CD4-positive, CD25-positive, alpha-beta regulatory T cell (primary cell): ENCODE measurements around the gene GPC5. TPM values are rescaled to one million over a fixed set of nuclear protein-coding genes. Genes with fewer than 3 reads are reported as not detected.

Experiments
- ATAC-seq, 2 donors: fragments of 150-1000 bp; cut with Tn5 transposase; one replicate each; pipeline ENCODE4 v1.10.0; 2021; ENCODE audit warnings: low read depth in 2 of 2, moderate number of reproducible peaks in 2 of 2, moderate library complexity in 1 of 2
- DNase-seq, 3 donors: peaks; one replicate each; pipeline versions ENCODE4 v3.0.0 to v3.0.0-alpha.2; 2012 to 2022; ENCODE audit warnings: mixed read lengths in 1 of 3
- H3K27ac ChIP-seq: one replicate; pipeline ENCODE4 v1.7.0; 2013; ENCODE audit warnings: mild to moderate bottlenecking, low read length; ENCODE audit not compliant: insufficient read depth, poor library complexity, severe bottlenecking
- H3K27me3 ChIP-seq: one replicate; pipeline ENCODE4 v1.7.0; 2013; ENCODE audit warnings: low read length; ENCODE audit not compliant: control insufficient read depth, insufficient read depth
- H3K36me3 ChIP-seq: one replicate; pipeline ENCODE4 v1.7.0; 2013; ENCODE audit warnings: mild to moderate bottlenecking, low read length, moderate library complexity; ENCODE audit not compliant: control insufficient read depth, insufficient read depth
- H3K4me1 ChIP-seq: 2 replicates; pipeline ENCODE4 v1.7.0; 2013; ENCODE audit warnings: mild to moderate bottlenecking, low read length; ENCODE audit not compliant: insufficient read depth, control insufficient read depth, poor library complexity, severe bottlenecking
- H3K4me3 ChIP-seq: one replicate; pipeline ENCODE4 v1.7.0; 2013; ENCODE audit warnings: low read depth, mild to moderate bottlenecking, low read length, moderate library complexity
- H3K9me3 ChIP-seq, 2 experiments: 1 replicate in 1 of 2; 2 replicates in 1 of 2; pipeline ENCODE4 v1.7.0; 2013; ENCODE audit warnings: low read length in 2 of 2, mild to moderate bottlenecking in 1 of 2, moderate library complexity in 1 of 2; ENCODE audit not compliant: control insufficient read depth in 2 of 2
- H3K27ac Mint-ChIP-seq, 3 donors: one replicate each; pipeline ENCODE4 v1.8.0; 2020 to 2022; ENCODE audit warnings: mild to moderate bottlenecking in 3 of 3, mixed read lengths in 3 of 3, moderate library complexity in 2 of 3
- H3K27me3 Mint-ChIP-seq: one replicate; pipeline ENCODE4 v1.8.0; 2022; ENCODE audit warnings: mild to moderate bottlenecking, mixed read lengths
- H3K36me3 Mint-ChIP-seq: one replicate; pipeline ENCODE4 v1.8.0; 2020; ENCODE audit warnings: mixed read lengths
- H3K4me1 Mint-ChIP-seq, 4 donors: one replicate each; pipeline ENCODE4 v1.8.0; 2020 to 2022; ENCODE audit warnings: mixed read lengths in 4 of 4, mild to moderate bottlenecking in 1 of 4
- H3K4me3 Mint-ChIP-seq, 4 donors: one replicate each; pipeline ENCODE4 v1.8.0; 2020 to 2022; ENCODE audit warnings: mild to moderate bottlenecking in 4 of 4, mixed read lengths in 4 of 4, moderate library complexity in 3 of 4
- H3K9me3 Mint-ChIP-seq, 7 donors: one replicate each; pipeline ENCODE4 v1.8.0; 2020 to 2022; ENCODE audit warnings: mixed read lengths in 7 of 7, mild to moderate bottlenecking in 3 of 7, moderate library complexity in 2 of 7
- polyA plus RNA-seq, 4 donors: library from polyadenylated mRNA; unstranded; fragments of 300-500 nt; fragmentation: Illumina TruSeq; gene quantifications; one replicate each; pipeline ENCODE4 v1.2.3, GENCODE V29; 2021
- total RNA-seq: library from RNA; stranded (reverse); gene quantifications from one replicate; pipeline ENCODE4 v1.2.3, GENCODE V29; 2022

The GPC5 gene
- total and polyA plus RNA-seq, 5 donors from 2014 or later = 0.29 to 0.81 (median 0.59) TPM; not detected in 2

DNA sequence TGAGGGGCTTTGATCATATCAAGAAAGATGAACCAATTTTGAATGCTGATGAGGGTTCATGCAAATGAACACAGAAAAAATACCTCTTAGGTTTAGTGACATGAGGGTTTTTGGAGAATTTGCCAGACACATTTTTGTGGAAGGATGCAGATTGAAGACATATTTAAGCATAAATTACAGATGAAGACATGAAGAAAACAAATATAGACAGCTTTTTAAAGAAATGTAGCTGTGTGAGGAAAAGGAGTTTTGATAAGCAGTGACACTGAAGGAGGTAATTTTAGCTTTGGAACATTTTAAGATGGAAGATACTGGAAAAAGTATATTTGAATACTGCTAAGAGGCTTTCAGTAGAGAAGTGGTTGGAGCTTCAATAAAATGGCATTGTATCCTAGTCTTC lies 1017.4 kb downstream of the GPC5 start:
- H3K4me3 Mint-ChIP-seq = no peak overlapping the region
- peaks cover 0 to 11% (median 5%) of the 10 kb centered on the region in 7 donors for H3K9me3 Mint-ChIP-seq
- no peaks in the 10 kb centered on the region for H3K4me1 Mint-ChIP-seq
- H3K4me1 ChIP-seq = no peaks in the 10 kb centered on the region
- H3K36me3 Mint-ChIP-seq = no peaks in the 10 kb centered on the region
- H3K27me3 Mint-ChIP-seq = no peaks in the 10 kb centered on the region
- H3K27ac ChIP-seq = no peak overlapping the region
- DNase-seq (no peak), ATAC-seq (no peak)
- no peak overlapping the region for H3K27ac Mint-ChIP-seq
- H3K9me3 ChIP-seq = no peaks in the 10 kb centered on the region
- no peaks in the 10 kb centered on the region for H3K36me3 ChIP-seq
- no peaks in the 10 kb centered on the region for H3K27me3 ChIP-seq
- no peak overlapping the region for H3K4me3 ChIP-seq

GRCh38 chr13:92418818-92419412 lies 1020.5 kb downstream of the GPC5 start:
- ATAC-seq (no peak), DNase-seq (no peak)
- Mint-ChIP-seq H3K4me3 (no peak overlapping the region), H3K27ac (no peak overlapping the region), H3K4me1 (no peaks in the 10 kb centered on the region), H3K9me3 (peaks cover 3 to 17% (median 6%) of the 10 kb centered on the region in 7 donors), H3K36me3 (no peaks in the 10 kb centered on the region), H3K27me3 (no peaks in the 10 kb centered on the region)
- H3K27ac ChIP-seq = no peak overlapping the region
- H3K9me3 ChIP-seq = no peaks in the 10 kb centered on the region
- no peaks in the 10 kb centered on the region for H3K4me1 ChIP-seq
- no peak overlapping the region for H3K4me3 ChIP-seq
- H3K36me3 ChIP-seq = no peaks in the 10 kb centered on the region
- H3K27me3 ChIP-seq = no peaks in the 10 kb centered on the region

DNA sequence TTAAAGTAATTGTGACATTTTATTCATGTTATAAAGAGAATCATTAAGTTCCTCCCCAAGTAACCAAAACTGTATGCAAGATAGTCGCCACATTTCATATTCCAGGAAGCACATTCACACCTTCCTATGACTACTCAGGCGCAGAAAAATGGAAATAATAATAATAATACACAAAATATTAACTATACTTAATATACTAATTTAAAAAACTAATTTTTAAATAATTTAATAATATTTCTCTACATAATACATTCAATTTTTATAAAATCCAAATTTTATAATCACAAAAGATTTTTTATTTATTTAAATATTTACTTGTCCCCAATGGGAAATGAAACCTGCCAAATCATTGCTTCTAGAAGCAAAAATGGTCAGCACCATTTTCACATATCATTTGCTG lies 1030.8 kb downstream of the GPC5 start:
- H3K4me3 Mint-ChIP-seq = no peak overlapping the region
- H3K27ac Mint-ChIP-seq = no peak overlapping the region

GRCh38 chr13:92433386-92433785 lies 1035.0 kb downstream of the GPC5 start:
- H3K9me3 ChIP-seq = no peaks in the 10 kb centered on the region
- Mint-ChIP-seq H3K4me1 (no peaks in the 10 kb centered on the region), H3K9me3 (peaks cover 2 to 20% (median 7%) of the 10 kb centered on the region in 7 donors), H3K27me3 (no peaks in the 10 kb centered on the region), H3K4me3 (no peak overlapping the region), H3K36me3 (no peaks in the 10 kb centered on the region), H3K27ac (no peak overlapping the region)
- ATAC-seq (no peak), DNase-seq (no peak)
- no peaks in the 10 kb centered on the region for H3K4me1 ChIP-seq
- H3K27me3 ChIP-seq = no peaks in the 10 kb centered on the region
- no peak overlapping the region for H3K27ac ChIP-seq
- no peaks in the 10 kb centered on the region for H3K36me3 ChIP-seq
- H3K4me3 ChIP-seq = no peak overlapping the region

More for the DNA sequence above, 1030.8 kb downstream of the GPC5 start:
- Mint-ChIP-seq H3K9me3 (peaks cover 4 to 29% (median 7%) of the 10 kb centered on the region in 7 donors), H3K36me3 (no peaks in the 10 kb centered on the region), H3K27me3 (no peaks in the 10 kb centered on the region), H3K4me1 (no peaks in the 10 kb centered on the region)
- Histone ChIP-seq H3K4me1 (no peaks in the 10 kb centered on the region), H3K4me3 (no peak overlapping the region), H3K9me3 (no peaks in the 10 kb centered on the region), H3K27me3 (no peaks in the 10 kb centered on the region), H3K27ac (no peak overlapping the region), H3K36me3 (no peaks in the 10 kb centered on the region)
- ATAC-seq (no peak), DNase-seq (no peak)

GRCh38 chr13:92433963-92434362 lies 1035.5 kb downstream of the GPC5 start:
- Mint-ChIP-seq H3K27me3 (no peaks in the 10 kb centered on the region), H3K9me3 (peaks cover 2 to 21% (median 8%) of the 10 kb centered on the region in 7 donors), H3K4me3 (no peak overlapping the region), H3K36me3 (no peaks in the 10 kb centered on the region), H3K4me1 (no peaks in the 10 kb centered on the region), H3K27ac (no peak overlapping the region)
- Histone ChIP-seq H3K4me1 (no peaks in the 10 kb centered on the region), H3K27ac (no peak overlapping the region), H3K36me3 (no peaks in the 10 kb centered on the region), H3K9me3 (no peaks in the 10 kb centered on the region), H3K27me3 (no peaks in the 10 kb centered on the region), H3K4me3 (no peak overlapping the region)
- ATAC-seq = no peak
- no peak for DNase-seq

- H3K4me3 Mint-ChIP-seq = no peak overlapping the region
- H3K27me3 Mint-ChIP-seq = no peaks in the 10 kb centered on the region
- no peaks in the 10 kb centered on the region for H3K36me3 ChIP-seq
Observed at GRCh38 chr13:92436924-92437323, 1038.5 kb downstream of the GPC5 start.

GRCh38 chr13:92444244-92444643 lies 1045.8 kb downstream of the GPC5 start:
- no peak for ATAC-seq
- Mint-ChIP-seq H3K27ac (peak overlapping the region in 1 of 3 donors; percentile 48), H3K36me3 (no peaks in the 10 kb centered on the region), H3K9me3 (peaks cover 2 to 25% (median 7%) of the 10 kb centered on the region in 7 donors), H3K27me3 (no peaks in the 10 kb centered on the region), H3K4me3 (no peak overlapping the region), H3K4me1 (no peaks in the 10 kb centered on the region)
- Histone ChIP-seq H3K4me1 (no peaks in the 10 kb centered on the region), H3K27ac (no peak overlapping the region), H3K27me3 (no peaks in the 10 kb centered on the region), H3K9me3 (no peaks in the 10 kb centered on the region), H3K4me3 (no peak overlapping the region), H3K36me3 (no peaks in the 10 kb centered on the region)
- DNase-seq = no peak

More at GRCh38 chr13:92436924-92437323, 1038.5 kb downstream of the GPC5 start:
- Mint-ChIP-seq H3K9me3 (peaks cover 5 to 27% (median 12%) of the 10 kb centered on the region in 7 donors), H3K4me1 (no peaks in the 10 kb centered on the region), H3K36me3 (no peaks in the 10 kb centered on the region), H3K27ac (no peak overlapping the region)
- Histone ChIP-seq H3K4me3 (no peak overlapping the region), H3K27ac (no peak overlapping the region), H3K27me3 (no peaks in the 10 kb centered on the region), H3K4me1 (no peaks in the 10 kb centered on the region), H3K9me3 (no peaks in the 10 kb centered on the region)
- DNase-seq (no peak), ATAC-seq (no peak)

GRCh38 chr13:92451060-92451459 lies 1052.6 kb downstream of the GPC5 start:
- ATAC-seq = no peak
- Histone ChIP-seq H3K9me3 (peaks cover 0 to 4% of the 10 kb centered on the region in 2 experiments), H3K27me3 (no peaks in the 10 kb centered on the region), H3K27ac (no peak overlapping the region), H3K4me3 (no peak overlapping the region), H3K4me1 (no peaks in the 10 kb centered on the region), H3K36me3 (no peaks in the 10 kb centered on the region)
- no peaks in the 10 kb centered on the region for H3K27me3 Mint-ChIP-seq
- no peaks in the 10 kb centered on the region for H3K36me3 Mint-ChIP-seq
- H3K4me1 Mint-ChIP-seq = no peaks in the 10 kb centered on the region
- H3K27ac Mint-ChIP-seq = no peak overlapping the region
- H3K4me3 Mint-ChIP-seq = peak overlapping the region in 1 of 4 donors; percentile 58
- no peak for DNase-seq
- H3K9me3 Mint-ChIP-seq = peaks cover 0 to 21% (median 4%) of the 10 kb centered on the region in 7 donors
